Activated T-helper 1 cell treated with anti-CD3 and anti-CD28 coated beads, Interleukin-2, amount 50 U/mL, for 16 hours (primary cell): ENCODE measurements around the gene ADAMTS14.
"Not testable (repeated sequence)": the region's sequence is repeated elsewhere in the genome, so short reads cannot be mapped to it uniquely, and the experiment has no call there.

ENCODE experiments used
- DNase-seq, 2 donors: peaks; one replicate each; pipeline ENCODE4 v3.0.0-alpha.2; 2020; ENCODE audit warnings: low read depth in 1 of 2, low spot score in 1 of 2

The ADAMTS14 gene

DNA sequence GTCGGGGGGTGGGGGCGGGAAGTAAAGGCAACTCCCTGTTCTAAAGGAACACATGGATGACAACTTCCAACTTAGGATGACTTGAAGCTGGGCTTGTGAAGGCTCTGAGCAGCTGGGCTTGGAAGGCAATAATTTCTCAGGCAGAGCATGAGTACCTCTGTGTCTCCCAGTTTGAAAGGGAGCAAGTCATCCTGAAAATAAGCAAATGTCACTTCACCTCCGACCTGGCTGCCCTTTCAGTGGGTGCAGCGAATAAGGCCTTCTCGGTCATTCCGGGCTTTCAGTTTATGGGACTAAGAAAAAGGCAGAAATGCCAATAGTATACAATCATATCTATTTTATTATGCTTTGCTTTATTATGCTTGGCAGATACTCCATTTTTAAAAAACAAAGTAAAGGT is 15.3 kb upstream of the ADAMTS14 start:
- DNase-seq, result no peak

GRCh38 chr10:70658582-70659136 is 13.6 kb upstream of the ADAMTS14 start:
- DNase-seq, result no peak

GRCh38 chr10:70659306-70659705 is 13.0 kb upstream of the ADAMTS14 start:
- no peak for DNase-seq

DNA sequence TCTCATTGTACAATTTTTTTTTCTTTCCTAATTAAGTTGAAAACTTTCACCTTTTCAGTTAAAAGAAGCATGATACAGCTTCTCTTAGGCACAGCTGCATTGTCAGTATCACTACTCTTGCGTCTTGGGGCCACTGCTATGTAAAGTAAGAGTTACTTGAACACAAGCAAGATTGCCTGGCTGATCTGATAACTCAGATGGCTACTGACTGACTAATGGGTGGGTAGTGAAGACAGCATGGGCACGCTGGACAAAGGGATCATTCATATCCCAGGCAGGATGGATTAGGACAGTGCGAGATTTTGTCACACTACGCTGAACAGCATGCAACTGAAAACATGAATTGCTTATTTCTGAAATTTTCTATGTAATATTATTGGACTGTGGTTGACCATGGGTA is 11.6 kb upstream of the ADAMTS14 start:
- no peak for DNase-seq

DNA sequence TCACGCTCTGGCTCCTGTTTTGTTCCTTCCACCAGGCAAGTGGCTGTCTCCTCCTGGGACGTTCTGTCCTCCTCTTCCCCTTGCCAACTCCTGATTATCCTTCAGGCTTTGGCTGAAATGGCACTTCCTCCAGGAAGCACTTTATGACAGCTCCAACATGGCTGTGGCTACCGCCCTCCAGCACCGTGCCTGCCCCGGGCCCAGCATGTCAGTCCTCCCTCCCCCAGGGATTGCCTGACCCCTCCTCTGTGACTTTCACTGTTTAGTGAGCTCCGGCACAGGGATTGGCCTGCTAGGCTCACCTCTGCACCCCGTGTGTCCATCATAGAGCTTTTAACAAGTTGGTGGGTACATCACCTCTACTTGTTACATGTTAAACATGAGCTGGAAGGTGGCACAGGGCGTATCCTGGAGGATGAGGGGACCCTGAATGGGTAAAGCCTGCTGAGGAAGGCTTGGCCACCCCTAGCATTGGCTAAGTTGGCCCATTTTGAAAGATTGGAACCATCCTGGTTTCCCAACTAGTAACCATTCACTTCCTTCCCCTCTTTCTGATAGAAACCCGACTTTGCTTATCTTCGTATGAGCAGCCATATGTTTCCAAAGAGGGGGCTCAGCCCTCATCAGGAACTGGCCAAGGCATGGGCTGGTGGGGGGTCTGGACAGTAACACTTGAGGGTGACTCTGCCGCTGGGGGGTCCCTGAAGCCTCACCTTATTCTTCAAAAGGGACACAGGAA is 10.5 kb upstream of the ADAMTS14 start:
- DNase-seq, result no peak

DNA sequence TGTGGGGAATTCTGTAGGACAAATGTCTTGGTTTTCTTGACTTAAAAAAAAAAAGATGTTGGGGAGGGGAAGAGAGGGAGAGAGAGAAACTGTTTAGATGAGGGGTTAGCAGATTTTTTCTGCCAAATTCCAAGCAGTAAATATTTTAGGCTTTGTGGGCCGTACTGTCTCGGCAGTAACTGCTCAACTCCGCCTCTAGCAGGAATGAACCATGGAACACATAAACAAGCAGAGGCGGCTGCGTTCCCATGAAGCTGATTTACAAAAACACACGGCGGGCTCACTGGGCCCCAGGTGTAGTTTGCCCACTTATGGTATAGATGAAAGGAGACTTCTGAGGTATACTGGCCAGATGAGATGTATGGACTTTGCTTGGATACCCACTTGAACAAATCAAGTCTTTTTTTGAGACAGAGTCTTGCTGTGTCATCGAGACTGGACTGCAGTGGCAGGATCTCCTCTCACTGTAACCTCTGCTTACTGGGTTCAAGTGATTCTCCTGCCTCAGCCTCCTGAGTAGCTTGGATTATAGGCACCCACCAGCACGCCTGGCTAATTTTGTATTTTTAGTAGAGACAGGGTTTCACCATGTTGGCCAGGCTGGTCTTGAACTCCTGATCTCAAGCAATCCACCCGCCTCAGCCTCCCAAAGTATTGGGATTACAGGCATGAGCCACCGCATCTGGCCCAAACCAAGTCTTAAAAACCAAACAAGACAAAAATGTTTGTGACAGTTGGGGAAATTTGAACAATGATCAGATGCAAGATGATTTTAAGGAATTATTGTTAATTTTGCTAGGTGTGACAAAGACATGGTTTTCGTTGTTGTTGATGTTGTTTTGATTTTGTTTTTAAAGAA is 9.7 kb upstream of the ADAMTS14 start:
- DNase-seq, result no peak

DNA sequence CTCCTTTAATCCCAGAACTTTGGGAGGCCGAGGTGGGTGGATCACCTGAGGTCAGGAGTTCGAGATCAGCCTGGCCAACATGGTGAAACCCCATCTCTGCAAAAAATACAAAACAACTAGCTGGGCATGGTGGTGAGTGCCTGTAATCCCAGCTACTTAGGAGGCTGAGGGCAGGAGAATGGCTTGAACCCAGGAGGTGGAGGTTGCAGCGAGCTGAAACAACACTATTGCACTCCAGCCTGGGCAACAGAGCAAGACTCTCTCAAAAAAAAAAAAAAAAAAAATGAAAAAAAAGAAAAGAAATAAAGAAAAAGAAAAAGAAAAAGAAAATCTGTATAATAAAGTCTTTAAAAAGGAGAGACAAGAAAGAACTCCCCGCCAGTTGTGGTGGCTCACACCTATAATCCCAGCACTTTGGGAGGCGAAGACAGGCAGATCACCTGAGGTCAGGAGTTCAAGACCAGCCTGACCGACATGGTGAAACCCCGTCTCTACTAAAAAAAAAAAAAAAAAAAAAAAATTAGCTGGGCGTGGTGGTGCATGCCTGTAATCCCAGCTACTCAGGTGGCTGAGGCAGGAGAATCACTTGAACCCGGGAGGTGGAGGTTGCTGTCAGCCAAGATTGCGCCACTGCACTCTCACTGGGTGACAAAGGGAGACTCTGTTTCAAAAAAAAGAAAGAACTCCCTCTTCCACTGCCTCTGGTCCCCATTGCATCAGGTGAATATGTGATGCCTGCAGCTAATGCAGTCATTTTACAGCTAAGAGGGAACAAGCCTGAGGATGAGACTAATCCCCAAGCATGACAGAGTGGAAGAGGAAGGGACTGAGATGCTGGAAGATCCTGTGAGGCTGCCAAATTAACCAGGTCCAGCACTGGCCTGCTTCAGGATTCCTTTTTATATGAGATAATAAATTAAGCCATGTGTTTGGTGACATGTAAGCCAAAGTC is 8.6 kb upstream of the ADAMTS14 start:
- not testable (repeated sequence) for DNase-seq

DNA sequence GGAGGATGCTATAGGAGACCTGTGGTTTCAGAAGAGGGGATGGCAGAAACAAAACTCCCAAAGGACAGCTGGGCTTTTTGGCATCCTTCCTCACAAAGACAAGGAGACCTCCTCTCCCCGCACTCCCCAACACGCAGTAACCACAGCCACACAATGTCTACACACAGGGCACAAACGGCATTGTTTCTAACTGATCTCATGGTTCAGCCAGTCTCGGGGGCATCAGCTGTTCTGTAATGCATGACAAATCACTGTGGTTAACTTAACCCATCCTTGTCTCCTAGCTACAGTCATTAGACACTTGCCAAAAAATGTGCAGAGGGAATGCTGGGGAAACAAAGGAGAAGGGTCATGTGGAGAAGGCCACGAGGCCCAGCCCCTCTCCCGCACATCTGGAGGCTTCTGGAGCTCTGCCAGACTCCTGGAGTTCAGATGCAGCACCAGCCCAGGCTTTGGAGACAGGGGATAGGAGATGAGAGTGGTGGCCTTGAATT is 7.6 kb upstream of the ADAMTS14 start:
- DNase-seq, result no peak

DNA sequence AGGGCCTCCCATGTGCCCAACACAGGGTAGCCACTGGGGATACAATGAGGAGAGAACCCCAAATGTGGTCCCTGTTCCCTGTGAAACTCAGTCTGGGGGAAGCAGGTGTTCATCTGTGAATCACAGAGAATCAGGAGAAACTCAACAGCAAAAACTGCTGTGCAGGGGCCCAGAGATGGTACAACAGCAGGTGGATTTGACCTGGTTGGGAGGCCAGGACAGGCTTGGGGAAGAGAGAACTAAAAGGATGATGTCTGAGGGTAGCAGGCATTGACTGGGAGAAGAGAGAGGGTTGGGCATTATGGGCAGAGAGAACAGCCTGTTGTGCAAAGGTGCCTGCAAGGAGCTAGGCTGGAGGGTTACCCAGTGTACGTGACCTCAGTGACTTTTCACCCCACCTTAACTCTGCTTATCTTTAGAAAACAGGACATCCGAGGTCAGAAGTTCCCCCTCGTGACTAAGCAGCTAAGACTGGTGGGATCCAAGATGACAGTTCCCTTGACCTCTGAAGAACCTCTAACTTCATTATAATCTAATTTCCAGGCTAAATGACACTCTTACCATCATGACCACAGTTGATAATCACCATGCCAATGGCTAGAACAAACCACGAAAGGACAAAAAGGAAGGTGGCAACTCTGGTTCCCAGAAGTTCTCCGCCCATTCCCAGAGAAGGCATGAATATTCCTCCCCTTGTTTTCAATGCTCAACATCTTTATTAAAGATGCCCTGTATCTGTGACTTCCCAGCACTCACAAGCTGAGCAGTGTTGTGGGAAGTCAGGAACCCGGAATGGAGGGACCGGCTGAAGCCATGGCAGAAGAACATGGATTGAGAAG is 5.1 kb upstream of the ADAMTS14 start:
- DNase-seq, result no peak

GRCh38 chr10:70667818-70668217 is 4.5 kb upstream of the ADAMTS14 start:
- DNase-seq, result not testable (repeated sequence)

- DNase-seq, result no peak
These were observed 3.8 kb upstream of the ADAMTS14 start for GRCh38 chr10:70668454-70668970.

GRCh38 chr10:70669015-70669414 is 3.3 kb upstream of the ADAMTS14 start:
- no peak for DNase-seq

DNA sequence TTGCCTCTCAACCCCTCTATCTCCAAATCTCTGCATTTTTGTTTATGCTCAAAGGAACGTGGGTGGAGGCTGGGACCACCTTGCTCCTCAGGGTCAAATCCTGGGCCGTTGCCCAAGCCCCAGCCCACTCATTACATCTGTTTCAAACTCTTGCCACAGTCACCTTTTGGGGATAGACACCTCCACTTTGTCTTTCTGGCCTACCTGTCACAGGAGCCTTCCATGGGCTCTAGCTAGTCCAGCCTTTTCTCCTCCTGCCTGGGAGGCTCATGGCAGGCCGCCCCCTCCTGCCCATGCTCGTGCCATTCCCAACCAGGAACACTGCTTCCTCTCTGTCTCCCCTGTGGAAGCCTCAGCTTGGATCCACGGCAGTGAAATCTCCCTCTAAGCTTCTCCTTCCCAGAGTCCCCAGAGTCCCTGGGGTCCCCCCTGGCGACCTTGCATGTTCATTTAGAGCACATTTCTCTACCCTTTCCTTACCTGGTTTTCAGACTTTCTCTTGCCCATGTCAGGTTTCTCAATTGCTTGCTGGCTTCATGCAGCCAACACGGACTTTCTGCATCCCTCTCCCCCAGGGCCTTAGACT is 2.5 kb upstream of the ADAMTS14 start:
- DNase-seq, result no peak

- DNase-seq, result no peak
These were observed 614 bp upstream of the ADAMTS14 start for GRCh38 chr10:70671619-70672164.

DNA sequence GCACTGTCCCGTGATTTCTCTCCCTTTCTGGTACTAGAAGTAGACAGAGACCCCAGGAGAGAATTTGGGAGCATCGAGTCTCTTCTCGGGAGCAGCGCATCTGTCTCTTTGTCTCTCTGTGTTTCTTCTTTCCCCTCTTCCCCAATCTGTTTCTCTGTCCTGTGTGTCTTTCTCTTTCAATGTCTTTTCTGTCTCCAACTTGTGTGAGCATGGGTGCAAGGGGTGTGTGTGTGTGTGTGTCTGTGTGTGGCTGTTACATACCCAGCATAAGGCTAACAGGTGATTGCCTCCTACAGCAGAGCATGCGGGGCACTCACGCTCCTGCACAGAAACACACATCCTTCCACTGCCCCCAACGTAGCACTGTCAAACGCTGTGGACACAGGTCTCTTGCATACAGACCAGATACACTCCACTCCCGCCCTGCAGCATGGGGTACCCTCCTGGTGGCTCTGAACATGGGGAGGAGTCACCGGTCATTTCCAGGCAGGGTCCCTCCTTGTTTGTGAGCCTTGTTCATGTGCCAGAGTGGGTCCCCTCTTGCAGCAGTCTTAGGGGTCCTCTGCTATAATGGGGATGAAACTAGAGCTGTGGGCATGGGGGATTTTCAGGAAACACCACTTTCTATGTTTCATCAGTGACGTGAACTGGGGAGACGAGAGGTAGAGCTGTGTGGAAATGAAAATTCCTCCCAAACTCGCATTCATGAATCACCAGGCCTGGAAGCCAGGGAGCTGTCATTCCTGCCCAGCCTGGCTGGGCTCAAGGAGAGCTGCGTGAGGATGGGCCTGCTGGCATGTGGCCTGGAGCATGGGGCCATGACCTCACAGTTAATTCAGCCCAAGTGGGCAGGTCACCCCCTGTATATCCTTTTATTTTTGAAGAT is 980 bp downstream of the ADAMTS14 start:
- DNase-seq, result no peak

- DNase-seq, result no peak
These were observed 1.7 kb downstream of the ADAMTS14 start for GRCh38 chr10:70673929-70674559.
